HG03064 (cell line): ENCODE data around the gene PPME1.
"Not testable (repeated sequence)": the region's sequence is repeated elsewhere in the genome, so short reads cannot be mapped to it uniquely, and the experiment has no call there.

Experiments
- ATAC-seq: cut with Tn5 transposase; IDR thresholded peaks from one replicate; pipeline ENCODE4 v1.9.1; 2021; ENCODE audit warnings: low read depth; ENCODE audit not compliant: unreplicated experiment

Gene PPME1

DNA sequence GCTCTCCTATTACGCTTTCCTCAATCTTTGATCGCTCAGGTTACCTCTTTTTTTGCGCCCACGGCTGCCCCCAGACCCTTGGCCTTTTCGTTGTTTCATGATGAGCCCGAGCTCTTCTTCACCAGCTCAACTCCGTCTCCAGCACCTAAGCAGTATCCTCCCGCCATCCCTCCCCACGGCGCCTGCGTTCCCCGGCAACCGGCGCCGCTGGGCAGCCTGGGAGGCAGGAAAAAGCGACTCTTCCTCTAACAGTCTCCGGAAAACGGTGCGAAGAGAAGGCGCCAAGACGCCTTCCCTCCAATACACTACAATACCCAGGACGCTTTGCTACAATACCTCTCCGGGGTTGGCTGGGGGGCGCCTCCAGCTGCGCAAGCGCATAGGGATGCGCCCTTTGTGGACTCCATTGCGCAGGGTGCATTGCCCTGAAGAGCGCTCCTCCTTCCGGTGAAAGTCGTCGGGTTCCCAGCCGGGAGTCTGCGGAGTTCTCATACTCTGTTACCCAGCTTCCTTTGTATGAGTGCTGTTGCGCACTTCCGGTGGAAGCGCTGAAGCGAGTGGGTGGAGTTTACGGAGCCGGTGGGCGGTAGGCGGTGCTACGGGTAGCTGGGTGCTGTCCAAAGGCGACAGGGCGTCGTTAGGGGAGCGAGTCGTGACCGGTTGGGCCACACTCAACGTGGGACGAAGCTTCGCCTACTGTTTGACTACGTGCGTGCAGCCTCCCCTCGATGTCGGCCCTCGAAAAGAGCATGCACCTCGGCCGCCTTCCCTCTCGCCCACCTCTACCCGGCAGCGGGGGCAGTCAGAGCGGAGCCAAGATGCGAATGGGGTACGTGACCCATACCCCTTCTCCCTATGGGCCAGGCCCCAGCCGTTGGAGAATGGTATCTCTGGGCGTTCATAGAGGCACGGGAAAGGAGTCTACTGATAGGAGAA is at the start of gene PPME1, which contains the start of gene C2CD3:
PPME1 (plus strand) TSS at position 596 of the 936 bp plus-strand sequence; CDS start at position 729, 133 bp downstream.
C2CD3 (minus strand) TSS at position 309 of the 936 bp plus-strand sequence; CDS start at position 99, 210 bp downstream.
- peak; percentile 91 for ATAC-seq

DNA sequence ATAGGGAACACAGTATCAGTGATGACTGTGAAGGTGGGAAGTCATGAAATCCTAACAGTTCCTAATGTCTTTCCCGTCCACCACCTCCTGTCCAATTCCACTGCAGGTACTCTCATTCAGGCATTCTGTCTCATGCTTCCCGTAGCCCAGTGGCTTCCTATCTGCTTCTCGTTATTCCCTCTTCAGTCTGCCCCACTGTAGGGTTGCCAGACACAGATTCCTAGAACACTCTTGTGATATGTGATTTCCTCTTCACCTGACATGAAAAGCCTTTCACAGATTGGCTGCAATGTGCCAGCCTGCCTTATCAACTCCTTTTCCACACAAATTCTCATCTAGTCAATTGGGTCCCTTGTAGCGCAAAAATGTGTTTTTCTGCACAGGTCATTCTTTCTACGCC is 49.3 kb upstream of the PPME1 start:
- ATAC-seq = no peak

- ATAC-seq = no peak
Measured at GRCh38 chr11:74123008-74123448, 48.1 kb upstream of the PPME1 start.

- not testable (repeated sequence) for ATAC-seq
Measured at GRCh38 chr11:74129121-74129520, 42.0 kb upstream of the PPME1 start.

DNA sequence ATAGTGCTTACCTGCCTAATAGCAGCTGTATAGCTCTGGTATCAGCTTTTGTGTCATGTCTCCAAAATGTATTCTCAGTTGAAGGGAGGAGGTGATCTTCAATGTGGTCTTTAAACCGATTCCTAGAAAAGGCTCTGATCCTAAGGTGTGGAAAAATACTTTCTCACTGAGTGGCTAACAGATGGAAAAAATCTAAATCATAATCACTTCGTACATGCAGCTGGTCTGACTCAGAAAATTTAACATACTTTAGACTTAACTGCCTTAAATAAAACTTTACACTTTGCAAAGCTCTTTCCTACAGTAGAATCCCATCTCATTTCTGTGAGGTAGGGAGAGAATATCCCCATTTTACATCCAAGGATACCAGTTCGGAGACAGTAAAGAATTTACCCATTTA is 38.3 kb upstream of the PPME1 start:
- ATAC-seq = no peak

DNA sequence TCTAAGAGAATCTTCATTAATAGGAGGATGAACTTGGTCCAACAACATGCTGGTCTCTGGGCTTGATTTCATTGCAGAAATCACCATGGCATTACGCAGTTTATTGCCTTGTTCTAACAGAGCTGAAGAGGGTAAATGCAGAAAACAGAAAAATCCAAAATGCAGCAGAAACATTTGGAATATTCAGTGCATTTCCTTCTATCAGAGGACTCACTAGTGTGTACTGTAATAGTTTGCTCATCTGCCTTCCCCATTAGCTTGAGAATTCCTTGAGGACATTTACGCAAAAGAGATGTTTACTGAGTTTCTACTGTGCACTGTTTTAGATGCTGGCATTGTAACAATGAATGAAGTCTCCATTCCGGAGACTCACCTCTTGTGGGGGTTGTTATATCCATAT is 37.7 kb upstream of the PPME1 start:
- ATAC-seq = no peak

DNA sequence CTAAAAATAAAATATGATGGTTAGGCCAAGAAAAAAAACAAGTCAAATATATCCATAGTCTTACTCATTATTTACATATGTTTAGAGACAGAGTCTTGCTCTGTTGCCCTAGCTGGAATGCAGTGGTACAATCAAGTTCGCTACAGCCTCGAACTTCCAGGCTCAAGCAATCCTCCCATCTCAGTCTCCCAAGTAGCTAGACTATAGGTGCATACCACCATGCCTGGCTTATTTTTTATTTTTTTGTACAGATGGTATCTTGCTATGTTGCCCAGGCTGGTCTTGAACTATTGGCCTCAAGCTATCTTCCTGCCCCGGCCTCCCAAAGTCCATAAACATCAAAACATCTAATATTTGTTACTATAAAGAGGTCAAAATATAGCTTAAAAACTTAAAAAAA is 36.4 kb upstream of the PPME1 start:
- ATAC-seq = no peak

GRCh38 chr11:74135127-74135840 is 35.8 kb upstream of the PPME1 start:
- ATAC-seq = no peak

DNA sequence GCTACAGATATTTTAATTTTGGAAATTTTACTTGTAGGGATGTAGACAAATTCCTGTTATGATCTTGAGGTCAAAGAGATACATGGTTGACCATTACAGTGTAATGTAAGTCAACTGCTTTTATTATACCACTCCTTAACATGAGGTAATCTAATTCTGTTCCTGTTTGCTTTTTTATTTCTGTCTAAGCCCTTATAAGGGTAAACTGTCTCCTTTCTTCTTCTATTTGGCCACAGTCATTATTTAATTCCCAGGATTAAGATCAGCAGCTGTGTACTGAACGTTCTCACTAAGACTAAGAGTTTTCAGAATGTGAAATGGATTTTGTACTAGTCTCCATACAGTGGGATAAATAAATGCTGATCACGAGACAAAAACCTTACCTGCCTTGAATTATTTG is 33.1 kb upstream of the PPME1 start:
- ATAC-seq = no peak

GRCh38 chr11:74138572-74138971 is 32.5 kb upstream of the PPME1 start:
- no peak for ATAC-seq

GRCh38 chr11:74139151-74139918 is 31.8 kb upstream of the PPME1 start:
- no peak for ATAC-seq

- ATAC-seq = not testable (repeated sequence)
Measured at GRCh38 chr11:74139919-74140431, 31.1 kb upstream of the PPME1 start.

- ATAC-seq = no peak
Measured at GRCh38 chr11:74141241-74141695, 29.8 kb upstream of the PPME1 start.

- no peak for ATAC-seq
Measured at GRCh38 chr11:74141908-74142307, 29.2 kb upstream of the PPME1 start.

DNA sequence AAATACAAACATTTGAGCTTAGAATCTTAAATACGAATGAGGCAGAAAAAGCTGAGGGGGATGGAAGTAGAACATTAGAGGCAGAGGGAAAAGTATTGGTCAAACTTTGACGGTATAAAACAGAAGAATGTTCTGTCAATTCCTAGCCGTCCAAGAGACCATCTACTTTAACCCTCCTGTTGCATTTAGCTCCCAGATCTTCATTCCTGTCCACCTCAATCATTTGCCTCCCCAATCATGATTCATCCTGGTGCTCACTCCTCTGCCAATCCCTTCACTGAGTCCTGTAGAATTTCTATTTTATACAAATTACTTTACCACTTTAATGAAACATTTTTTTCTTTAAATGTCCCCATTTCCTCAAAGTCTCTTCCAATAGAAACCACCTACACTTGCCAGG is 28.5 kb upstream of the PPME1 start:
- ATAC-seq = no peak

DNA sequence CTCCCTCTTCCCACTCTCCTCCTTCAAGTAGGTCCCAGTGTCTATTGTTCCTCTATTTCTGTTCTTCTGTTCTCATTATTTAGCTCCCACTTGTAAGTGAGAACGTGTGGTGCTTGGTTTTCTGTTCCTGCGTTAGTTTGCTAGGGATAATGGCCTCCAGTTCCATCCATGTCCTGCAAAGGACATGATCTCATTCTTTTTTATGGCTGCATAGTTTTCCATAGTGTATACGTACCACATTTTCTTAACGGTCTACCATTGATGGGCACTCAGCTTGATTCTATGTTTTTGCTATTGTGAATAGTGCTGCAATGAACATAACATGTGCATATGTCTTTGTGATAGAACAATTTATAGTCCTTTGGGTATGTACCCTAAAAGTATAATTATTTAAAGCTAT is 26.5 kb upstream of the PPME1 start:
- no peak for ATAC-seq

GRCh38 chr11:74147199-74147929 is 23.7 kb upstream of the PPME1 start:
- ATAC-seq = no peak

DNA sequence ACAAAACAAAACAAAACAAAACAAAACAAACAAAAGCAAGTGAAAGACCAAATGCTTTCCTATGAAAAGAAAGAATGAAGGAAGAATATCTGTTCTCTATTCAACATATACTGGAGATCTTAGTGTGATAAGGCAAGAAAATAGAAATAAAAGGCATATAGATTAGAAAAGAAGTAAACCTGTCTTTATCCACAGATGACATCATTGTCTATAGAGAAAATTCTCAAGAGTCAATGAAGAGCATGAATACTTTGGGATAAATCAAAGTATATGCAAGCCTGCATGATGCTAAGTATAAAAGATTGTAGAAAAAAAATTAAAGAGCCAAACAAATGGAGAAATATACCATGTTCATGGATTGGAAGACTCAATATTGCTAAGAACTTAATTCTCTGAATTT is 17.9 kb upstream of the PPME1 start:
- no peak for ATAC-seq

GRCh38 chr11:74154620-74155281 is 16.3 kb upstream of the PPME1 start:
- ATAC-seq = no peak
